Neuronal stem cell (in vitro differentiated cells): Measurements from ENCODE around the gene RBFOX2.

Experiments
- DNase-seq: peaks from one replicate; pipeline ENCODE4 v3.0.0-alpha.2; 2013; ENCODE audit warnings: low spot score
- H2AFZ ChIP-seq: one replicate; pipeline ENCODE4 v1.6.1; 2013; ENCODE audit warnings: mild to moderate bottlenecking, low read length, inconsistent platforms
- H2AK5ac ChIP-seq: 2 replicates; pipeline ENCODE4 v1.6.1; 2013; ENCODE audit warnings: low read depth, mild to moderate bottlenecking, inconsistent platforms, low read length, moderate library complexity, mixed read lengths
- H2BK120ac ChIP-seq: 2 replicates; pipeline ENCODE4 v1.6.1; 2013; ENCODE audit warnings: low read depth, mild to moderate bottlenecking, inconsistent platforms, low read length, moderate library complexity, mixed read lengths
- H2BK12ac ChIP-seq: one replicate; pipeline ENCODE4 v1.6.1; 2013; ENCODE audit warnings: low read length, inconsistent platforms
- H2BK15ac ChIP-seq: 2 replicates; pipeline ENCODE4 v1.6.1; 2013; ENCODE audit warnings: mild to moderate bottlenecking, low read length, inconsistent platforms, mixed read lengths
- H2BK5ac ChIP-seq: one replicate; pipeline ENCODE4 v1.6.1; 2013; ENCODE audit warnings: inconsistent platforms, mild to moderate bottlenecking, low read length, moderate library complexity
- H3K14ac ChIP-seq: one replicate; pipeline ENCODE4 v1.6.1; 2013; ENCODE audit warnings: low read length, inconsistent platforms
- H3K18ac ChIP-seq: 2 replicates; pipeline ENCODE4 v1.6.1; 2013; ENCODE audit warnings: low read length, inconsistent platforms
- H3K23ac ChIP-seq: 2 replicates; pipeline ENCODE4 v1.6.1; 2013; ENCODE audit warnings: low read depth, mild to moderate bottlenecking, mixed read lengths, low read length, inconsistent platforms; ENCODE audit not compliant: poor library complexity
- H3K27ac ChIP-seq: replicated peaks from 3 replicates; pipeline ENCODE4 v1.5.1; 2013; ENCODE audit warnings: low read length, inconsistent platforms
- H3K27me3 ChIP-seq, 3 experiments: 2 replicates each; pipeline ENCODE4 v1.6.1; 2013; ENCODE audit warnings: low read length in 3 of 3, mild to moderate bottlenecking in 2 of 3, inconsistent platforms in 1 of 3, low read depth in 1 of 3, mixed read lengths in 1 of 3, moderate library complexity in 1 of 3; ENCODE audit not compliant: control insufficient read depth in 3 of 3, insufficient read depth in 3 of 3
- H3K36me3 ChIP-seq, 2 donors: replicated peaks in 1 of 2; 2 replicates each; pipeline ENCODE4 v1.6.1; 2013; ENCODE audit warnings: low read length in 2 of 2; ENCODE audit not compliant: control insufficient read depth in 2 of 2, insufficient read depth in 2 of 2
- H3K4ac ChIP-seq: 2 replicates; pipeline ENCODE4 v1.6.1; 2013; ENCODE audit warnings: inconsistent platforms, mild to moderate bottlenecking, low read length, moderate library complexity
- H3K4me1 ChIP-seq, 2 donors: 1 replicate in 1 of 2; 2 replicates in 1 of 2; pipeline ENCODE4 v1.6.1; 2013; ENCODE audit warnings: low read length in 2 of 2, low read depth in 1 of 2; ENCODE audit not compliant: control insufficient read depth in 2 of 2, insufficient read depth in 1 of 2
- H3K4me2 ChIP-seq: one replicate; pipeline ENCODE4 v1.6.1; 2013; ENCODE audit warnings: mild to moderate bottlenecking, low read length, inconsistent platforms; ENCODE audit not compliant: insufficient read depth, poor library complexity, severe bottlenecking
- H3K4me3 ChIP-seq, 2 donors: 2 replicates each; pipeline ENCODE4 v1.5.1; 2013; ENCODE audit warnings: low read length in 2 of 2, mild to moderate bottlenecking in 2 of 2, inconsistent platforms in 1 of 2, moderate library complexity in 1 of 2
- H3K79me1 ChIP-seq: one replicate; pipeline ENCODE4 v1.6.1; 2013; ENCODE audit warnings: low read depth, mild to moderate bottlenecking, inconsistent platforms, low read length, moderate library complexity
- H3K9ac ChIP-seq: one replicate; pipeline ENCODE4 v1.6.1; 2013; ENCODE audit warnings: mild to moderate bottlenecking, low read depth, low read length, inconsistent platforms; ENCODE audit not compliant: poor library complexity
- H3K9me3 ChIP-seq, 2 donors: replicated peaks in 1 of 2; 2 replicates each; pipeline versions ENCODE3 to v1.6.1; 2013; ENCODE audit warnings: low read length in 2 of 2, mild to moderate bottlenecking in 2 of 2, inconsistent platforms in 1 of 2, low read depth in 1 of 2, mixed read lengths in 1 of 2, moderate library complexity in 1 of 2; ENCODE audit not compliant: control insufficient read depth in 2 of 2, insufficient read depth in 1 of 2
- H4K8ac ChIP-seq: one replicate; pipeline ENCODE4 v1.6.1; 2013; ENCODE audit warnings: low read depth, mild to moderate bottlenecking, inconsistent platforms, low read length, moderate library complexity
- H4K91ac ChIP-seq: one replicate; pipeline ENCODE4 v1.6.1; 2013; ENCODE audit warnings: low read length, low read depth, mild to moderate bottlenecking, inconsistent platforms; ENCODE audit not compliant: poor library complexity
- WGBS, 2 donors: extraction: QIAGEN DNeasy Blood & Tissue Kit; methylation state at CpG; one replicate each; pipeline ENCODE4 v1.1.7; 2013; ENCODE audit warnings: missing lambda C conversion rate in 2 of 2, mixed read lengths in 1 of 2; ENCODE audit not compliant: insufficient read length in 2 of 2, insufficient replicate concordance in 1 of 2; ENCODE audit errors: extremely low coverage in 2 of 2; 5-methylcytosine and 5-hydroxymethylcytosine counted together

The RBFOX2 gene

DNA sequence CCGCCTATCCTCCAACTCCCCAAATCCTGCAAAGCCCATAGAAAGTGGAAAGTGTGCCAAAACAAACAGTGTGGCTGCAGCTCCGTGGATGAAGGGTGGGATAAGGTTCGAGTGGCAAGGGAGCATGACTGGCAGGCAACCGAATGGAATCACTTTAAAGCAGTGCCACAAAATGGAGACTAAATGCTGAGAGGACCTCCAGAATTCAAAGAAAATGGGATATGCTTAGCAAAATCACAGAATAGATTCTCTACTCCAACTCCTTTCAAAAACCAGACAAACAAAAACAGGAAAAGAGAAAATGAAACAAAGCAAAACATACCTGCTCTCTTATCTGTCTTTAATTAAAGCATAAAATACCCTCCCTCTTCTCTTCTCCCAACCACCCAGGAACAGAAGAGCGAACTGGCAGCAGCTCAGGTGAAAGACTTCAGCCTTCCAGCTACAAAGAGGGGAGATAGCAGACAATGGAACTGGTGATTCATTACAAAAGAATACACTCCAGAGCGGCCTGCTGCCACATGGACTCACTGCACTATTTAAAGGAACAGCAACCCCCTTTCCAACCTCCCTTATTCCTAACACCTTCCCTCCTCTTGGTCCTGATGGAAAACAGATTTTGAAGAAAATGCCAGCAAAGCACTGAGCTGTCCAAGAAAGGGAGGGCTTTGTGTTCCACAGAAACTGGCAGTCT is 192.5 kb downstream of the RBFOX2 start:
- H4K8ac ChIP-seq, result no peak overlapping the region
- no peak overlapping the region for H2AFZ ChIP-seq
- peak overlapping the region; percentile 85 for H2AK5ac ChIP-seq
- H3K4me2 ChIP-seq, result peak overlapping the region; percentile 43
- no peak overlapping the region for H3K4ac ChIP-seq
- WGBS, 2 donors, result no CpG with 5 or more reads among the region's 6 CpGs
- H2BK15ac ChIP-seq, result no peak overlapping the region
- H3K23ac ChIP-seq, result no peak overlapping the region
- peak overlapping the region; percentile 74 for H3K9ac ChIP-seq
- no peaks in the 10 kb centered on the region for H3K27me3 ChIP-seq
- DNase-seq, result peak; percentile 39
- no peak overlapping the region for H2BK120ac ChIP-seq
- H3K4me1 ChIP-seq, result peaks cover 10 to 23% of the 10 kb centered on the region in 2 donors
- H2BK12ac ChIP-seq, result no peak overlapping the region
- peak overlapping the region; percentile 49 to 66 for H3K4me3 ChIP-seq
- peak overlapping the region; percentile 93 for H3K18ac ChIP-seq
- peaks cover 2% of the 10 kb centered on the region for H3K79me1 ChIP-seq
- no peak overlapping the region for H4K91ac ChIP-seq
- no peaks in the 10 kb centered on the region for H3K9me3 ChIP-seq
- no peak overlapping the region for H3K14ac ChIP-seq
- peaks cover 0 to 13% of the 10 kb centered on the region in 2 donors for H3K36me3 ChIP-seq
- no peak overlapping the region for H2BK5ac ChIP-seq
- peak overlapping the region; percentile 82 for H3K27ac ChIP-seq

DNA sequence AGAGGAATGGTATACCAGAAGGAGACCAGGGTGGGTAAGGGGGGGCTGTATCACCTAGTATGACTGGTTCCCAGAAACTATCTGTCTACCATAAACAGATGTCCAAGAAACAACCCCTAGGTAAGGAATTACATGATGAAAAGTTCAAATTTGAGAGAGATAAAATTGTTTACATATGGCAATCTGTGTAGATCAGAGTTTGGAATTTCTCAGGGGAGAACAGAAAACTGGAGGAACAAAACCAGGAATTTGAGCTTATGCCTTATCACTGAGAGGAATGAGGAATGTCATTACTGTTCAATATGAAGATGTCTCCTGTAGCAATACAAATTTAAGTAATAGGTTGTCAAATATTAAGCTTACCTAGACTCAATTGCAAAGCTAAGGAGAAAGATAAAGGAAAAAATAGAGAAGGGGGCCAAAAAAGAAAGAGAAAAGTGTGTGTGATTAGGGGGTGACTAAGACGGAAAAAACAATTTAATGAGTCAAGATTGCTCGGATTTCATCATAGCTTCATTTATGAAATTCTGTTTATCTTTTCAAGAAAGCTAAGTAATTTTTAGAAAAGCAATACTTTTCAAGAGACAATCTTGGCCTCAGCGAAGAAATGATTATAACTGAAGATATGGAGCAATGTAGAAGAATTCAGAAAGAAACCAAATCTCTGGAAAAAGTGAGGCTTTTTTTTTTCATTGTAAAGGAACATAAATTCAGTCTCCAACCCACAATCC is 193.2 kb downstream of the RBFOX2 start:
- no peak for DNase-seq
- Histone ChIP-seq H4K91ac (no peak overlapping the region), H2AK5ac (peak overlapping the region; percentile 85), H3K4ac (no peak overlapping the region), H2AFZ (no peak overlapping the region), H3K4me1 (peaks cover 10 to 23% of the 10 kb centered on the region in 2 donors), H3K9ac (peak overlapping the region; percentile 74), H4K8ac (no peak overlapping the region), H3K9me3 (no peaks in the 10 kb centered on the region), H2BK12ac (no peak overlapping the region), H3K4me2 (peak overlapping the region; percentile 43), H3K14ac (no peak overlapping the region), H2BK5ac (no peak overlapping the region), H3K4me3 (peak overlapping the region; percentile 49 to 66), H3K27ac (peak overlapping the region; percentile 82), H3K18ac (no peak overlapping the region), H2BK120ac (no peak overlapping the region), H3K79me1 (peaks cover 2% of the 10 kb centered on the region), H3K27me3 (no peaks in the 10 kb centered on the region), H3K23ac (no peak overlapping the region), H3K36me3 (peaks cover 0 to 15% of the 10 kb centered on the region in 2 donors), H2BK15ac (no peak overlapping the region)
- no CpG with 5 or more reads among the region's 3 CpGs for WGBS, 2 donors

DNA sequence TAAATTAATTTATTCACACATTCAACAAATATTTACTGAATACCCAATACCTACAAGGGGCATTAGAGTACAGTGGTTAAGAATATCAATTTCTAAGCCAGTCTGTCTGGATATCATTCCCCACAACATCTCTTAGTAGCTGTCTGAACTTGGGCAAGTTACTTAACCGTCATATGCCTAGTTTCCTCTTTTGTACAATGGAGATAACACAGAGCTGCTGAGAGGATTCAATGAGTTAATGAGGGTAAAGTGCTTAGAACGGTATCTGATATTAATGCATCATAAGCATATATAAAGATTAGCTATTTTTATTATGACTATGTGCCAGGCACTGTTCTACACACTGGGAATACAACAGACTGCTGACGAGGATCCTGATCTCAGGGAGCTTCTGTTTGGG is 194.6 kb downstream of the RBFOX2 start:
- Histone ChIP-seq H3K36me3 (peaks cover 0 to 24% of the 10 kb centered on the region in 2 donors), H3K4me3 (no peak overlapping the region), H3K18ac (no peak overlapping the region), H4K8ac (no peak overlapping the region), H3K4ac (no peak overlapping the region), H3K4me1 (peaks cover 10 to 23% of the 10 kb centered on the region in 2 donors), H2AFZ (no peak overlapping the region), H3K27me3 (no peaks in the 10 kb centered on the region), H2BK15ac (no peak overlapping the region), H3K9ac (no peak overlapping the region), H2BK5ac (no peak overlapping the region), H2BK12ac (no peak overlapping the region), H3K79me1 (peaks cover 4% of the 10 kb centered on the region), H3K27ac (no peak overlapping the region), H4K91ac (no peak overlapping the region), H3K23ac (no peak overlapping the region), H2AK5ac (no peak overlapping the region), H3K4me2 (no peak overlapping the region), H3K14ac (no peak overlapping the region), H2BK120ac (no peak overlapping the region), H3K9me3 (peaks cover 0 to 5% of the 10 kb centered on the region in 2 donors)
- no peak for DNase-seq
- WGBS, 2 donors, result no CpG with 5 or more reads among the region's 3 CpGs

GRCh38 chr22:35830305-35830704 is 198.3 kb downstream of the RBFOX2 start:
- Histone ChIP-seq H3K4me1 (peaks cover 2 to 4% of the 10 kb centered on the region in 2 donors), H2BK12ac (no peak overlapping the region), H3K27me3 (no peaks in the 10 kb centered on the region), H3K4me2 (no peak overlapping the region), H3K27ac (no peak overlapping the region), H3K79me1 (peaks cover 2% of the 10 kb centered on the region), H3K23ac (no peak overlapping the region), H2BK15ac (no peak overlapping the region), H3K9ac (no peak overlapping the region), H4K91ac (no peak overlapping the region), H2BK120ac (no peak overlapping the region), H3K9me3 (peaks cover 0 to 5% of the 10 kb centered on the region in 2 donors), H3K4me3 (no peak overlapping the region), H2BK5ac (no peak overlapping the region), H3K36me3 (peaks cover 0 to 36% of the 10 kb centered on the region in 2 donors), H2AK5ac (no peak overlapping the region), H2AFZ (no peak overlapping the region), H3K14ac (no peak overlapping the region), H4K8ac (no peak overlapping the region), H3K18ac (no peak overlapping the region), H3K4ac (no peak overlapping the region)
- no CpG with 5 or more reads among the region's 2 CpGs for WGBS, 2 donors
- DNase-seq, result no peak
